HG03039 (cell line): Measurements from ENCODE around the gene SPIRE2.

ENCODE experiments used
- ATAC-seq: cut with Tn5 transposase; IDR thresholded peaks from one replicate; pipeline ENCODE4 v1.9.1; 2021; ENCODE audit warnings: mild to moderate bottlenecking, moderate library complexity; ENCODE audit not compliant: unreplicated experiment

The SPIRE2 gene

DNA sequence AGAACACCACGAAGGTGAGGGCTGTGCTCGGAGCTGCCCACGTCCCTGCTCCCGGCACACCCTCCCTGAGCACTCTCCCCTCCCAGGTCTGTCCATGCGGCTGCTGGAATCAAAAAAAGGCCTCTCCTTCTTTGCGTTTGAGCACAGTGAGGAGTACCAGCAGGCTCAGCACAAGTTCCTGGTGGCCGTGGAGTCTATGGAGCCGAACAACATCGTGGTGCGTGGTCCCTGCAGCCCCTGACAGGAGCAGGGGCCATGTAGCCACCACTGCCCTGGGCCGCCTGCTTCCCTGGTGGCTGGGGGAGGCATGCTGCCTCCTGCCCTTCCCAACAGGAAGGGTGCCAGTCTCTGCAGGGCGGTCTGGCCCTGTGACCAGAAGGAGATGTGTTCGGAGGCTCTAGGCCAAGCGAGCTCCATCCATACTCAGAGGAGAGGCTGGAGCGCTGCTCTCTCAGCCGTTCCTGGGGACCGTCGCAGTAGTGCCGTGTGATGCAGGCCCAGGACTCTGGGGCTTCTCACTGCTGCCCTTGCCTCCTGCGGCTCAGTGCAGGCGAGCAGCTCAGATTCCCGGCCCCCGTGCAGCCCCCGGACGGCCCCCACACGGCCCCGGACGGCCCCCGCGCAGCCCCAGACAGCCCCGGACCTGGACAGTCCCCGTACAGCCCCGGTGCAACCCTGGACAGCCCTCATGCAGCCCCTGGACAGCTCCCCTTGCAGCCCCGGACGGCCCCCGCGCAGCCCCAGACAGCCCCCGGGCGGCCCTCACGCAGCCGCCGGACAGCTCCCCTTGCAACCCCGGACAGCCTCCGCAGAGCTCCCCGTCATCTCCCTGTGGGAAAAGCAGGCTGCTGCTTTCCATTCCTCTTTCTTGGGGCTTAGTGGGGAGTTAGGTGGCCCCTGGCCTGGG, 65.6 kb downstream of the SPIRE2 start:
- ATAC-seq: no peak

DNA sequence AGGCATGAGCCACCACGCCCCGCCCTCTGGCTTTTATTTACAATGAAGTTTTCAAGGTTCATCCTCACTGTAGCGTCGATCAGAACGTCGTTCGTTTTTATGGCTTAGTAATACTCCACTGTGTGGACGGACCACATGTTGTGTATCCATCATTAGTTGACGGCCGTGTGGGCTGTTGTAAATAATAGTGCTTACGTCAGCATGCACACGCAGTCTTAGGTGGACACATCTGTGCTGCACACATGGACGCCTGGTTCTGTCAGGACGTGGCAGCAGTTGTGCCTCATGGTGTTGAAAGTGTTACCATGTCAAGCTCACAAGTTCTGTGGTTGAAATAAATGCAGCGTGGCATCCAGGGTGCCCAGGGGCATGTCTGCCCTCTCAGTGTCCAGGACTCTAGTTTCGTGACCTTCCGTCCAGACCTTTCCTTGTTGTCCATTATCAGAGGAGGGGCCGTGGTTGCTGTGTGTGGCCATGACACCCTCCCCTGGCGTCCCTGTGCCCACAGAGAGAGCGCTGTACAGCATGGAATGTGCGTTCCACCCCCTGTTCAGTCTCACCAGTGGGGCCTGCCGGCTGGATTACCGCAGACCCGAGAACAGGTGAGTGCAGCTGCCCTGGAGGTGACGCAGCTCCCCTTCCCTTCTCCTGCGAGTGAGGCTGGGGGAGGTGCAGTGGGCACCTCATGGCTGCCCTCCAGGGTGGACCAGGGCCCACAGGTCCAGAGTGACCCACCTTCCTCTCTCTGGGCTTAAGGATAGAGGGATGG, 67.4 kb downstream of the SPIRE2 start:
- ATAC-seq: no peak

DNA sequence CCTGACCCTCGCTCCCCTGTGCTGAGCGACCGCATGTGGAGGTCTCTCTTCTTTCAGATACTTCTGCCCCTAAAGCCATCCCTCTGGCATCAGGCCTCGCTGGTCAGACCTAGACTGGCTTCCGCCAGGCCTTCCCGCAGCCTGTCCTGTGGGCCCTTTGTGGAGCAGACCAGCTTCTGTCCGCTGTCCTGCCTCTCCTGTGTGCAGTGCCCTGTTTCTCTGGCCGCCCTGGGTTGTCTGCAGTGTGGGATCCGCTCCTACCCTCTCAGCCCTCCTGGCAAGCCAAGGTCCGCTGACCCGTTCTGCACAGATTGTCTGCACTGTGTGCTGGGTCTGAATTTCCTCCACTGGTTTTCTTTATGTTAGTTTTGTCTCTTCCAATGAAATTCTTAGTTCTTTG, 68.9 kb downstream of the SPIRE2 start:
- no peak for ATAC-seq

DNA sequence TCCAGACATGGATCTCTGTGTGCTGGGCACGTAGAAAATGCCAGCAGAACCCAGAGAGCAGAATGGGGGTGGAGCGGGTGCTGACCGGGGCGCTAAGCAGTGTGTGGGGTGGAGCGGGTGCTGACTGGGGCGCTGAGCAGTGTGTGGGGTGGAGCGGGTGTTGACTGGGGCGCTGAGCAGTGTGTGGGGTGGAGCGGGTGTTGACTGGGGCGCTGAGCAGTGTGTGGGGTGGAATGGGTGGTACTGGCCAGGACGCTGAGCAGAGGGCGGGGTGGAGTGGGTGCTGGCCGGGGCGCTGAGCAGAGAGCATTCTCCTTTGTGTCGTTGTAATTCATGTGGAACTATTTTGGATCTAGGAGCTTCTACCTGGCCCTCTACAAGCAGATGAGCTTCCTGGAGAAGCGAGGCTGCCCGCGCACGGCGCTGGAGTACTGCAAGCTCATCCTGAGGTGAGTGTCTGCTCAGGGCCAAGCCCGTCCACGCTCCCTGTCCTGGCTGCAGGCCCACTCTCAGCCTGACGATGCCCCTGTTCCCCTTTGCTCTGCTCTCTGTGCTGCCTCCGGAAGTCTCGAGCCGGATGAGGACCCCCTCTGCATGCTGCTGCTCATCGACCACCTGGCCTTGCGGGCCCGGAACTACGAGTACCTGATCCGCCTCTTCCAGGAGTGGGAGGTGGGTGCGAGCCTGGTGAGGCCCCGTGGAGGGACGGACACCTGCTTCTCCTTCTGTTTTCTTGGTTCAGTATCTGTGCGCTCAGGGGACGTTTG, 70.1 kb downstream of the SPIRE2 start:
- ATAC-seq: no peak

DNA sequence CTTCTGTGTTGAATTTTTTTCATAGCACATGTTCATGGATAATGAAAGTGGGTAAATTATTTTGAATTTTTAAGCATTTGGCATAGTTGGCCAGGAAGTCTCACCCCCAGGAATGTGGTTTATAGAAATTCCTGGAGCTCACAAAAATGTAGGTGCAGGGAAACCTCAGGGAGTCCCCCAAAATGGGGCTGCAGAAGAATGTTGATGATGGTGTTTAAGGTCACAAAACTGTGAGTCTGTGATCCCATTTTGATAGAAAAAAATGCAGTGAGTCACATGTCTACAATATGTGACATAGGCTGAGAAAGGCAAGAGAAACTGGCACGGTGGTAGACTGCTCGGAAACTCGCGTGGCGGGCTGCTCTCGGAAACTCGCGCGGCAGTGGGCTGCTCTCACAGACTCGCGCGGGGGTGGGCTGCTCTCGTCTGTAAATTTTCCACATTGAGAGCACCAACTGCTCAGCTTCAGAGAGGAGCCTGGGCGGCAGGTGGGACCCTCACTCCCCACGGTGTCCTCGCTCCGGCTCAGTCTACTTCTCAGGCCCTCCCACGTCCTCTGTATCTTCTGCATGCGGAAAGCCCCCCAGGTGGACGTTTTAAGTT, 71.7 kb downstream of the SPIRE2 start:
- ATAC-seq: no peak

DNA sequence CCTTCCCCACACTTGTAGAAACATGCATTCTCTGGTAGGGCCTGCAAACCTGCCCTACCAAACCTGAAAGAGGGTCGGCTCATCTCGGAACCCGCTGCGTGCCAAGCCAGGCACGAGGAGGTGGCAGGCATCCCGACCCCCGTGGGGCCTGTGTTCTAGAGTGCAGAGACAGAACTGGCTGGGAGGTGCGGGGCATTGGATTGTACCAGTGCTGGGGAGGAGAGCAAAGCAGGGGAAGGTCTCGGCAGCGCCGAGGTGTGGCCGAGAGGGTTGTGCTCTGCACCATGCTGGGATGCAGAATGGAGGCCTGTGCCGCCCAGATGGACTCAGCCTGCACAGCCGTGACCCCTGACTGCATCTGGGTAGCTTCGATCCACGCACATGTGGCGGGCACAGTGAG, 72.6 kb downstream of the SPIRE2 start:
- ATAC-seq: no peak

DNA sequence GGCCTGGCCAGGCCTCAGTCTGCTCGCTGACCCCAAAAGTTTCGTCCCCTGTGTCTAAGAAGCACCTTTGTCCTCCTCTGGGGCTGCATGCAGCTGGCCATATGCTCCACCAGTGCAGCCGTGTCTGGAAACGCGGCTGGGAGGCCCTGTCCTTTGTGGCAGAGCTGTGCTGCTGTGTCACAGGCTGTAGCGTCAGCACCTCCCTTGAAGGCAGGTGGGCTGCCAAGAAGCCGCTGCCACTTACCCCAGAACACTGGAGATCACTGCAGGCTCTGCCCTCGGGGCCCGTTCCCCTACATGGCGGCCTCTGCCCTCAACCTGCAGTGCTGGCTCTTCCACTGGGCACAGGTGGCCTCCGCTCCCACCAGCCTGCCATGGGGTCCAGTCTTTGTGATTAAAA, 74.7 kb downstream of the SPIRE2 start:
- ATAC-seq: no peak

DNA sequence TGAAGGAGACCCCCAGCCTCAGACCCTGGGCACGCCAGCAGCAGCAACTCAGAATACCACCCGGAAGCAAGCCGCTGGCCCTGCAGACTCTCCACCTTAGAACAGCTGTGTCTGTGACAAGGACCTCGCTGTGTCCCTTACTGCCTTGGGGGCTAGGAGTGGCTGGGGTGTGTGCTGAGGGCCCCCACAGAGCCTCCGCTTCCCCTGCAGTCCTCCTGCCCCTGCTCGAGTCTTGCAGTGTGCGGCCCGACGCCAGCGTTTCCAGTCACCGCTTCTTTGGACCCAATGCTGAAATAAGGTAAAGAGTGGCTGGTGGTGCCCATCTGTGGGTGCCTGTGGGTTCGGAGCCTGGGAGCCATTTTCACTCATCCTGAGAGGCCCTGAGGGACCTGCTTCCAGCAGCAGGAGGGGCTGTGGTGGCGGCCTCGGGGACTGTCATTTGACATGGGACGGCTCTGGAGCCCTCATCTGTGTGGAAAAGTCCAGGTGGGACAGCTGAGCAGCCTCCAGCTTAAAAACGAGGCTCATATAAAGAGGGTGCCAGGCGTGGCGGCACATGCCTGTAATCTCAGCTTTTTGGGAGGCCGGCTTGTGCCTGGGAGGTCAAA, 75.7 kb downstream of the SPIRE2 start:
- ATAC-seq: no peak

DNA sequence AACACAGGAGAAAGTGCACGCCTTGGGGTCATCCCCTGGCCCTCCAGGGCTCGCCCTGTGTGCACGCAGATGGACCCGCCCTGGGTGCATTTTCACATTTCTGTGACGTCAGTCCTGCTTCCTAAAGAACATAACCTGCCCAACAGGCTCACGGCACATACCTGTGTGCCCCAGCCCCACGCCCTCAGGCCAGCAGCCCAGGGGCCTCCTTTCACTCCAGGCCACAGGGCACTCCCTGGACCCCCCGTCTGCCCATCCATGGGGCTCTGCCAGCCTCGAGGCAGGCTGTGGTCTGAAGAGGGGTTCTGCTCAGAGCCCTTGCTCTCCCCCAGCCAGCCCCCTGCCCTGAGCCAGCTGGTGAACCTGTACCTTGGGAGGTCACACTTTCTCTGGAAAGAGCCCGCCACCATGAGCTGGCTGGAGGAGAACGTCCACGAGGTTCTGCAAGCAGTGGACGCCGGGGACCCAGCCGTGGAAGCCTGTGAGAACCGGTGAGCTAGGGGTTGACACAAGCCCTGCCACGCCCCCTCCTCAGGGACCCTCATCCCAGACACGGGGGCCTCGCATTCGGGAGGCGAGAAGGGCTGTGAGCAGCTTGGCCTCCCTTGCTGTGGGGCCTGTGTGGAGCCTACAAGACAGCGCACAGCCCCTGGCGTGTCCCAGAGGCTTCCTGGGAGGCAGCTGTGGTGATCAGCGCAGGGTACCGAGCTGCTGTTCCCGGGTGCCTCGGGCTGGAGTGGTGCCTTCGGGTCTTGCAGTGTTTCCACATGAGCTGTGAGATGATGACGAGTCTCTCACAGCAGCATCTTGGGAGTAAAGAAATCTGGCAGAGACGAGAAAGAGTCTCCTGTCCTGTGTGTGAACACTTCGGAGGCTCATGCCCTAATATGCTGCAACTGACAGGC, 76.6 kb downstream of the SPIRE2 start:
- ATAC-seq: no peak

DNA sequence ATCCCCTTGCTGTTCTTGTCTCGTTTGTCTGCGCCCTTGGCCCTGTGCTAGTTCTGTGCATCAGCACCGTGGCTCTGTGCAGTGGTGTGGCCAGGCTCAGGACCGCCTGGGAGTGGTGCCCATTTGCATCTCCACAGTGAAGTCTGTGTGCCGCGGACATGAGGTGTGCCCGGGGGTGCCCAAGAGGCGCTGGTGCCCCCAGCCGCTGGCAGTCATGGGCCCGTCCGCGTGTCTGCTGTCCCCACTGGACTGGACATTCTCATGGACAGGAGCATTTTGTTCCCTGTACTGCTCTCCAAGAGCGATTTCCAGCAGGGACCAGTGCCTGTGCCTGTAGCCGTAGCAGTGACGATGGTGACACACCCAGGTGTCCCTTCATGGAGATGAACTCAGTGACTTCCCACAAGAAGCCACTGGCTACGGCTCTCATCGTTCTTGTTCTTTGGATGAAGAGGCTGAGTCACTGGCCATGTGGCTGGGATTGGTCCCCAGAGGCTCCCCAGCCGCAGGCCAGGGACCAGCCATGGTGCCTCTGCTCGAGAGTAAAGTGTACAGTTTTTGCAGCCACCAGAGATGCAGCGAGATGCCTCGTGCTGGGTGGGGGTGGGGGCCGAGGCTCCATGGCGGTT, 77.3 kb downstream of the SPIRE2 start:
- no peak for ATAC-seq

DNA sequence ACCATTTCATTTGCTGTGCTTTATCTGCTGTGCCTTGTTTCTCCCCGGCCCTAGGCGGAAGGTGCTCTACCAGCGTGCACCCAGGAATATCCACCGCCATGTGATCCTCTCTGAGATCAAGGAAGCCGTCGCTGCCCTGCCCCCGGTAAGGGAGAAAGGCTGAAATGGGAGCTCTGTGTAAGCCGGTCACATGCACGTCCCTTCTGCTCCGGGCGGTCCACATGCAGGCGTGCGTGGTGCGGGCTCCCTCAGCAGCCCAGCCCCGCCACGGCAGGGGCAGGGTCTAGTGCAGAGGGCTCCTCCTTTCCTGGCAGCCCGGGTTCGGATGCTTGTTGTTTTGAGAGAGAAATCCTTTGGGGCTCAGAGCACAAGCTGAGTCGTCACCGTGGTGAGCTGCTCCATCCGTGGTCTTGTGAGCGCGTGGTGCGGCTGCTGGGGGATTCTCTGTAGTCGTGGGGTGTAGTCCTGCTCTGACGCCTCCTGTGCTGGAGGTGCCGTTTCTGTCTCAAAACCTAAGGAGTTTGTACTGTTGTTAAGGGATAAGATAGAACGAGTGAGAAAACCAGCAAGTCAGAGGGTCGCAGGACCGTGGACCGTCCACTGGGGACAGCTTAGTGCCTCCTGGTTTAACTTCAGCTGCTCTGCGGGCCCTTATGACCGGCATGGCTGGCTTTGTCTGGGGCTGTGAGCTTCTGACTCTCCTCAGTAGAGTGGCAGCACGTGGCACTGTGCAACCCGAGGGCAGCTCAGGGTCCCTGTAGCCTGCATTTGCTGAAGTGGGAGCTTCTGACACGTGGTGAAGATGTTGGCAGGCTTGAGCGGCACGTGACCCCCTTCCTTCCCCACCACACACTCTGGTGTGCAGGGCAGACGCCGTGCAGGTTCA, 78.1 kb downstream of the SPIRE2 start:
- no peak for ATAC-seq

DNA sequence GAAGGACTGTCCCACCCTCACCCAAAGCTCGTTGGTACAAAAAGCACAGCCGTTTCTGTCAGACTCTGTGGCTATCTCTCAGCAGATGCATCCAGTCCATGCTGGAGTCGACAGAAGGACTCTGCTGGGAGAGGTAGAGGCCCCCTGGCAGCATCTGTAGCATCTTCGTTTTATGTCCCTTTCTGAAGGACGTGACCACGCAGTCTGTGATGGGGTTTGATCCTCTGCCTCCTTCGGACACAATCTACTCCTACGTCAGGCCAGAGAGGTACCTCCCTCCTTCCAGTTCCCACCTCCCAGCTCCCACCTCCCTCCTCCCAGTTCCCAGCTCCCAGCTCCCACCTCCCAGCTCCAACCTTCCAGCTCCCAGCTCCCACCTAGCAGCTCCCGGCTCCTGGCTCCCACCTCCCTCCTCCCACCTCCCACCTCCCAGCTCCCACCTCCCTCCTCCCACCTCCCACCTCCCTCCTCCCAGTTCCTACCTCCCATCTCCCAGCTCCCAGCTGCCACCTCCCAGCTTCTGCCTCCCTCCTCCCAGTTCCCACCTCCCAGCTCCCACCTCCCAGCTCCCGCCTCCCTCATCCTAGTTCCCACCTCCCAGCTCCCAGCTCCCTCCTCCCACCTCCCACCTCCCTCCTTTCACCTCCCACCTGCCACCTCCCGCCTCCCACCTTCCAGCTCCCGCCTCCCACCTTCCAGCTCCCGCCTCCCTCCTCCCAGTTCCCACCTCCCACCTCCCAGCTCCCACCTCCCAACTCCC, 79.0 kb downstream of the SPIRE2 start:
- ATAC-seq: no peak

DNA sequence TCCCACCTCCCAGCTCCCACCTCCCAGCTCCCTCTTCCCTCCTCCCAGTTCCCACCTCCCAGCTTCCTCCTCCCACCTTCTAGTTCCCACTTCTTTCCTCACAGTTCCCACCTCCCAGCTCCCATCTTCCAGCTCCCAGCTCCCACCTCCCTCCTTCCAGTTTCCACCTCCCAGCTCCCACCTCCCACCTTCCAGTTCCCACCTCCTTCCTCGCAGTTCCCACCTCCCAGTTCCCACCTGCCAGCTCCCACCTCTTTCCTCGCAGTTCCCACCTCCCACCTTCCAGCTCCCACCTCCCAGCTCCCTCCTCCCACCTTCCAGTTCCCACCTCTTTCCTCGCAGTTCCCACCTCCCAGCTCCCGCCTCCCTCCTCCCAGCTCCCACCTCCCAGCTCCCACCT, 80.0 kb downstream of the SPIRE2 start:
- ATAC-seq: no peak

DNA sequence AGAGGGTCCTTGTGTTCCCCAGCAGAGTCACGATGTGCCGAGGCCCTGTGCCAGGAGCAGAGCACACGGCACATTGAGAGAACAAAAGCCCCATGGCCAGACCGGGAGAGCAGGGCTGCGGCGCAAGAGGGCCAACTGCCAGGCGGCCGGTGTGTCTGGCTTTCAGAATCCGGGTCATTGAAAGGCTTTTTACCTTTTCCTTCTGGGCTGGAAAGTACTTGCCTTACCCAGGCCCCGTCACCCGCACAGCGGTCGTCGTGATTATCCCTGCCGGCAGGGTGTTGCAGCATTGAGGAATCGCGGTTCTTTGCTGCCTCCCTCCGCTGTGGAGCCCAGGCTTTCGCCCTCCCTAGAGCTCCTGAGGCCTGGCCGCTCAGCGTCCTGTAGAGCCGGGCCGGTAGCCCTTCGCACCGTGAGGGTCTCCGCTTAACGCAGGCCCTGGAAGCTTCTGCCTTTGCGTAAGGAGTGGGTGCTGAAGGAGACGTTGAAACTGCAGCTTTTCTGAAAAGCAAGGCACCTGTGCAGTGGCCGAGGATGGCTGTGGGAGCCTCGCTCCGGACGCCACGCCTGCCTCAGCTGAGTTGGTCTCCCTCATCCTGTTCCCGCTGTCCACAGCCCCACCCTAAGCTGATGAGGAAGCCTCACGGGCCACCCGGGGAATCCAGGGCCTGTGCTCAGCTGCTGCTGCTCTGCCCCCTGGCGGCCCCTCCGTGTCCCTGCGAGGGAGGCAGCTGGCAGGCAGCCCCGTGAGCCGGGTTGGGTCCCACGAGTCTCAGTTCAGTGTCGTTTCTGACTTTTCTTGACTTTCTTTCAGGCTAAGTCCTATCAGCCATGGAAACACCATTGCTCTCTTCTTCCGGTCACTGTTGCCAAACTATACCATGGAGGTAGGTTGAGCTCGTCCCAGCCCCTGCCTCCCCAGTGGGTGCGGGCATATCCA, 81.8 kb downstream of the SPIRE2 start:
- no peak for ATAC-seq

DNA sequence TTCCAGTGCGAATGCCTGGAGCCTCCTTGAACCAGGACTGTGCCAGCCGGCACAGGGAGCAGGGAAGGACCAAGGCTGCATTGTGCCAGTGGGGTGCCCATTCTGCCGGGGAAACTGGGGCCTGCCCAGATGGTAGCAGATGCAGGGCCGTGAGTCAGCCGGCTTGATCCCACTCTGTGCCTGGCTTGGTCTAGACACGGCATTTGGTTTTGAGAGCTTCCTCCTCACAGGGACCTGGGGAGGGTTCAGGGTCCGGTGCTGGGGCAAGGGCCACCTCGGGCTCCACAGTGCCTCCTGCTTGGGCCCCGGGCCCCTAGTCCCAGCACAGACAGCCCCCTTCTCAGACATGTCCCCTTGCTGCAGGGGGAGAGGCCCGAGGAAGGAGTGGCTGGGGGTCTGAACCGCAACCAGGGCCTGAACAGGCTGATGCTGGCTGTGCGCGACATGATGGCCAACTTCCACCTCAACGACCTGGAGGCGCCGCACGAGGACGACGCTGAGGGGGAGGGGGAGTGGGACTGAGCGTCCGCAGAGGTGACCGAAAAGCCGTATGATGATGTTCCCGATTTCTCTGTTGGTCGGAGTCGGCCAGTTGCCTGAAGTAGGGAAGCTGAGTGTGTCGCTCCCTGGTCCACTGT, 82.6 kb downstream of the SPIRE2 start:
- ATAC-seq: no peak

DNA sequence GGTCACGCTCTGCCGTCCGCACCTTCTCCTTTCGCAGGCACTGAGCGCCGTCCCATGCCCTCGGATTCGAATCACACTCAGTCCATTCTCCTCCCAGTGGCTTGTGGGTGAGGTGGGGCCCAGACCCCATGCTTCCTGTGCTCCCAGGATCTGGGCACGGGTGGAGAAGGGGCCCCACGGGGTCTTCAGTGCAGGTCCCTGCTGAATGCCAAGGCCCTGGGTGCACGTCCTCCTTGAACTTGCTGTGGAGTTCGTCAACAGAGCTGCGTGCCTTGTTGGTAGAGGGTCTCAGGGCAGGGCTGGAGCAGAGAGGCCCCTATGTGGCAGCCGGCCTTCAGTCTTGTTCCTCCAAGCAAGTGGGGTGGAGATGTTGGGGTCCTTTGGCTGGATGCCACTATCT, 83.1 kb downstream of the SPIRE2 start:
- ATAC-seq: no peak
